Kidney epithelial cell (primary cell): Measurements from ENCODE around the gene INSYN1. TPM values are rescaled to one million over a fixed set of nuclear protein-coding genes. Genes with fewer than 3 reads are reported as not detected.

Experiments
- DNase-seq: peaks from one replicate; pipeline ENCODE4 v3.0.0-alpha.2; 2010; ENCODE audit warnings: low read depth
- H3K27me3 ChIP-seq: 2 replicates; pipeline ENCODE4 v1.6.0; 2011; ENCODE audit warnings: low read length; ENCODE audit not compliant: control insufficient read depth, insufficient read depth
- H3K36me3 ChIP-seq: 2 replicates; pipeline ENCODE4 v1.5.1; 2011; ENCODE audit warnings: low read length; ENCODE audit not compliant: control insufficient read depth, insufficient read depth
- H3K4me3 ChIP-seq: 2 replicates; pipeline ENCODE4 v1.5.1; 2011; ENCODE audit warnings: low read depth, mild to moderate bottlenecking, control low read depth, low read length
- CTCF ChIP-seq: IDR thresholded peaks from 2 replicates; pipeline ENCODE4 v1.5.1; 2011; ENCODE audit warnings: mild to moderate bottlenecking, moderate library complexity, low read length, control low read depth, inconsistent platforms; ENCODE audit not compliant: insufficient read depth, poor library complexity, severe bottlenecking
- total RNA-seq: library from RNA; depleted of rRNA; stranded (reverse); fragments of >200 nt; gene quantifications from 2 replicates; pipeline ENCODE4 v1.2.3, GENCODE V29; 2015

Gene INSYN1
- total RNA-seq, 1 donor from 2014 or later, result 1.3 TPM

DNA sequence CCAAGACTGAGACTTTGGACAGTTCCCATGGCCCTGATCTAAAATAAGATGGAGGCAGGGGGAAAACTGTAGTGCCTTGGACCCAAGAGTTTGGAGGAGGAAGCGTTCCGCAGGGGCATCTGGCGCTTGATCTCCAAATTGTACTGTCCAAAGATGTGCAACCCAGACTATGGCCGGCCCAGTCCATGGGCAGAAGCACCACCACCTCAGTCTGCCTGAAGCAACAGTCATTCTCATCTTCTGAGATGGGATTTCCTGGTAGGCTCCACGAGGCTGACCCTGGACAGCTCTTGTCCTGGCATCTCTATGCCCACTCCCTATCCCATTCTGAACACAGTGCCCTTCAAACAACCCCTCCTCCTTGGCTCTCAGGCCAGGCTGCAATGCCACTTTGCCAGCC, 3.6 kb downstream of the INSYN1 start:
- Histone ChIP-seq H3K36me3 (no peaks in the 10 kb centered on the region), H3K4me3 (no peak overlapping the region), H3K27me3 (peaks cover 70% of the 10 kb centered on the region)
- DNase-seq, result no peak
- TF ChIP-seq CTCF, result no peak

DNA sequence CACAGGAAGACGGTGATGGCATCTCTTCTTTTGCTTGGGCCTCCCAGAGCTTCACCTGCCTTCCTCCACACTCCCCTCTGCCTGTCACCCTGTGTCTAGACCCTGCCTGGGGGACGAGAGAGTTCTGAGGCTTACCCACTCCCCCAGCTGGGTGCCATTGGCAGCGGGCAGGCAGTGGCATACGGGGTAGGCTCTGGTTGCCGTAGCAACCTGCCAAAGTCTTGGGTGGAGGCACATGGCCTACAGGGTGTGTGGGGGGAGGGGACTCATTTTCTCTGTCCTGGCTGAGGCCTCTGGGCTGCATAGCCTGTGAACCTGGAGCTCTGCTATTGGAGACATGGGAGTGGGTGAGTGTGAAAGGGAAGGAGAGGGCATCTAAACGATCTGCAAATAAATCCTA, 4.4 kb downstream of the INSYN1 start:
- DNase-seq, result no peak
- H3K27me3 ChIP-seq, result peaks cover 66% of the 10 kb centered on the region
- H3K36me3 ChIP-seq, result no peaks in the 10 kb centered on the region
- H3K4me3 ChIP-seq, result no peak overlapping the region
- no peak for TF ChIP-seq CTCF

DNA sequence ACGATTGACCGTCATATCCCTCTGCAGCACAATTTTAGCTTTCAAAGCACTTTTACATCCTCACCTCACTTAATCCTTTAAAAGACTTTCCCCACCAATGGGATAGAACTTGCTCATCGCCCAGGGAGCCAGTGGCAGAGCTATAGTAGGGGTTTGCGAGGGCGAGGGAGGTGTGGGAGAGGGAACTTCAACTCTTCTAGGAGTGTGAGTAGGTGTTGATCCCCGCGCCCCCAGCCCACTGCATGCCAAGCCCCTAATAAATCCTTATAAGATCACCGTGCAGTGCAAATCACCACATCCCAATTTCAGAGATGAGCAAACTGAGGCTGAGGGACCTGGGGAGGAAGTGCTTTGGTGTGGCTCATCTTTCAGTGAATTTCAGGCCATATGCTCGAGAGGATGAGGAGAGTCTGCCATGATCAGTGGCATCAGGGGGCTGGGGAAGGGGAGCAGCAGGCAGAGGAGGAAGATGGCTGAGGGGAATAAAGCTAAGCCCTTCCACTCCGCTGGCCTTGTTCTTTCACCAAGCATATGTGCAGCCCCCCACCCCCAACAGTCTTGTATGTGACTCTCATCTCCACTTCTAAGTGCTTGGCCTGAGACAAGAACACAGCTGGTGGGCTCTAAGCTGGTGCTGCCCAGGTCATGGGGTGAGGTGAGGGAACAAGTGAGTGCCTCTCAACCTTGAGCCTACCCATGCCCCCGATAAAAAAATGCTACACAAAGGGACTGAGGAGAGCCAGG, 5.1 kb downstream of the INSYN1 start:
- no peak for DNase-seq
- Histone ChIP-seq H3K4me3 (no peak overlapping the region), H3K36me3 (no peaks in the 10 kb centered on the region), H3K27me3 (peaks cover 61% of the 10 kb centered on the region)
- TF ChIP-seq CTCF, result no peak

GRCh38 chr15:73746883-73747282, 6.3 kb downstream of the INSYN1 start:
- peaks cover 53% of the 10 kb centered on the region for H3K27me3 ChIP-seq

GRCh38 chr15:73746261-73746660, 6.9 kb downstream of the INSYN1 start:
- TF ChIP-seq CTCF, result no peak
- no peak overlapping the region for H3K4me3 ChIP-seq
- DNase-seq, result no peak
- H3K27me3 ChIP-seq, result peaks cover 47% of the 10 kb centered on the region
- no peaks in the 10 kb centered on the region for H3K36me3 ChIP-seq

More at GRCh38 chr15:73746883-73747282, 6.3 kb downstream of the INSYN1 start:
- TF ChIP-seq CTCF, result no peak
- H3K4me3 ChIP-seq, result no peak overlapping the region
- no peak for DNase-seq
- no peaks in the 10 kb centered on the region for H3K36me3 ChIP-seq

DNA sequence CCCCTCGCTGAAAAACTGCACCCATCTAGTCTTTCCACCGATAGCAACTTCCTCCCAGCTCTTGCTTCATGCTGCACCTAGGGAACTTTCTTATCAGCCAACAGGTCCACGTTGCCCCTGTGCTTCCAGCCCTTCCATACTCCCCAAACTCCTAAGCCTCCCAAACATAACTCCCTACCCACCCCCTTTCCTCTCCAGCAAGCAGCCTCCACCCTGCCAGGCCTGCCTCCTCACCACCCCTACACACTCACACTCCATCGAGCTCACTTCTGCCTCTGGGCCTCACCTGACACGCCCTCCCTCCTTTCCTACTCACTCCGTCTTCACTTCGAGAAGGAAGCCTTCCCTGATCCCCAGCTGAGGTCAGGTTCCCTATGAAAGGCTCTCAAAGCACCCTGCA, 8.1 kb downstream of the INSYN1 start:
- no peak overlapping the region for H3K4me3 ChIP-seq
- H3K27me3 ChIP-seq, result peaks cover 41% of the 10 kb centered on the region
- TF ChIP-seq CTCF, result no peak
- H3K36me3 ChIP-seq, result no peaks in the 10 kb centered on the region
- DNase-seq, result no peak
